GM12878 (cell line): ENCODE results near the gene STX8. TPM values are rescaled to one million over a fixed set of nuclear protein-coding genes. Genes with fewer than 3 reads are reported as not detected.

Experiments
- ATAC-seq: fragments of 200-7000 bp; cut with Tn5 transposase; 3 replicates; pipeline ENCODE4 v1.9.1; 2020; ENCODE audit warnings: mild to moderate bottlenecking, moderate library complexity
- BruUV-seq: library from RNA; stranded (reverse); fragments of 400-500 nt; replicated peaks from 2 replicates; lab custom pipeline; 2021; lab: Mats Ljungman, UMichigan
- CTCF ChIA-PET: fragments of 300-600 bp; sonication (Branson Sonifier 250); formaldehyde crosslinking; extraction: SDS; loops from one replicate; lab custom pipeline; 2021; ENCODE audit warnings: inconsistent platforms; lab: Yijun Ruan, JAX
- POLR2A ChIA-PET: fragments of 350-600 bp; formaldehyde crosslinking; extraction: SDS; loops from one replicate; lab custom pipeline; 2021; ENCODE audit warnings: inconsistent platforms; lab: Charles Lee
- RAD21 ChIA-PET: fragments of 300-600 bp; sonication (Branson Sonifier 250); formaldehyde crosslinking; loops from one replicate; lab custom pipeline; 2023; ENCODE audit warnings: antibody characterized with exemption; ENCODE audit not compliant: unreplicated experiment; lab: Charles Lee
- SMC1A ChIA-PET: fragments of 300-600 bp; sonication (Branson Sonifier 250); formaldehyde crosslinking; loops from one replicate; lab custom pipeline; 2023; ENCODE audit not compliant: unreplicated experiment, uncharacterized antibody; lab: Charles Lee
- DNase-seq: peaks from one replicate; pipeline ENCODE4 v3.0.0-alpha.2; 2011; ENCODE audit warnings: low read depth, low spot score
- FAIRE-seq: peaks from 3 replicates; lab custom pipeline; 2011; peaks lifted over from hg19 to GRCh38; lab: Jason Lieb, UNC
- H2AFZ ChIP-seq: 2 replicates; pipeline ENCODE4 v1.6.0; 2011; ENCODE audit warnings: low read depth, low read length, control low read depth; ENCODE audit not compliant: control insufficient read depth
- H3K27ac ChIP-seq: 2 replicates; pipeline ENCODE4 v1.5.1; 2011; ENCODE audit warnings: control low read depth; ENCODE audit not compliant: control insufficient read depth, insufficient read depth
- H3K27me3 ChIP-seq, 2 experiments: replicated peaks in 1 of 2; 2 replicates each; pipeline versions ENCODE4 v1.6.0 to v1.6.1; 2011; ENCODE audit warnings: low read length in 1 of 2; ENCODE audit not compliant: control insufficient read depth in 2 of 2, insufficient read depth in 2 of 2
- H3K36me3 ChIP-seq, 2 experiments: 2 replicates each; pipeline ENCODE4 v1.5.1; 2011; ENCODE audit warnings: low read length in 1 of 2; ENCODE audit not compliant: control insufficient read depth in 2 of 2, insufficient read depth in 2 of 2
- H3K4me1 ChIP-seq: 2 replicates; pipeline ENCODE4 v1.6.1; 2011; ENCODE audit warnings: mild to moderate bottlenecking, low read length, moderate library complexity, mixed read lengths; ENCODE audit not compliant: control insufficient read depth, insufficient read depth
- H3K4me2 ChIP-seq: 2 replicates; pipeline ENCODE4 v1.6.0; 2011; ENCODE audit warnings: control low read depth; ENCODE audit not compliant: control insufficient read depth, insufficient read depth
- H3K4me3 ChIP-seq: fragments of 200-600 bp; sonication (generic); 2 replicates; pipeline ENCODE4 v1.5.1; 2016
- H3K79me2 ChIP-seq: 2 replicates; pipeline ENCODE4 v1.6.0; 2011; ENCODE audit warnings: low read length; ENCODE audit not compliant: control insufficient read depth, insufficient read depth
- H3K9ac ChIP-seq: 2 replicates; pipeline ENCODE4 v1.8.0; 2011; ENCODE audit warnings: low read length, control low read depth, mixed read lengths; ENCODE audit not compliant: control insufficient read depth, insufficient read depth
- H3K9me3 ChIP-seq: replicated peaks from 3 replicates; pipeline ENCODE4 v1.5.1; 2011; ENCODE audit warnings: mild to moderate bottlenecking, low read length; ENCODE audit not compliant: control insufficient read depth, insufficient read depth
- H4K20me1 ChIP-seq: 2 replicates; pipeline ENCODE4 v1.6.0; 2011; ENCODE audit not compliant: control insufficient read depth, insufficient read depth
- BACH1 ChIP-seq: fragments of 450-650 bp; IDR thresholded peaks from 2 replicates; pipeline ENCODE4 v1.6.1; 2017; ENCODE audit warnings: mild to moderate bottlenecking, borderline replicate concordance
- BMI1 ChIP-seq: fragments of 450-650 bp; IDR thresholded peaks from 2 replicates; pipeline ENCODE4 v1.6.1; 2016; ENCODE audit warnings: mild to moderate bottlenecking, moderate library complexity, borderline replicate concordance
- CBX5 ChIP-seq: sonication (generic); IDR thresholded peaks from 2 replicates; pipeline ENCODE4 v1.6.1; 2016; ENCODE audit warnings: low read depth, moderate library complexity, mild to moderate bottlenecking, inconsistent platforms
- EGR1 ChIP-seq, 2 experiments: IDR thresholded peaks; 1 replicate in 1 of 2; 2 replicates in 1 of 2; pipeline ENCODE4 v1.6.1; 2011 to 2012; ENCODE audit warnings: low read depth in 2 of 2, low read length in 2 of 2, borderline replicate concordance in 1 of 2, mild to moderate bottlenecking in 1 of 2, moderate library complexity in 1 of 2
- FOXM1 ChIP-seq: IDR thresholded peaks from 2 replicates; pipeline ENCODE4 v1.6.1; 2012; ENCODE audit warnings: low read depth, mild to moderate bottlenecking, inconsistent platforms, low read length, moderate library complexity
- MEF2A ChIP-seq: IDR thresholded peaks from 2 replicates; pipeline ENCODE4 v1.6.1; 2011; ENCODE audit warnings: low read depth, mild to moderate bottlenecking, low read length, moderate library complexity; ENCODE audit not compliant: insufficient read depth
- NR2C2 ChIP-seq: IDR thresholded peaks from 2 replicates; pipeline ENCODE4 v1.6.1; 2011; ENCODE audit warnings: borderline replicate concordance, low read depth; ENCODE audit not compliant: control insufficient read depth, insufficient read length
- POU2F2 ChIP-seq: IDR thresholded peaks from 3 replicates; pipeline ENCODE4 v1.6.1; 2011; ENCODE audit warnings: low read depth, mild to moderate bottlenecking, low read length, borderline replicate concordance
- RBBP5 ChIP-seq: fragments of 200-600 bp; sonication (generic); conservative IDR thresholded peaks from 2 replicates; pipeline ENCODE4 v1.6.1; 2016
- RELA ChIP-seq: fragments of 450-650 bp; IDR thresholded peaks from 2 replicates; pipeline ENCODE4 v1.8.0; 2014; ENCODE audit warnings: borderline replicate concordance; ENCODE audit not compliant: partially characterized antibody
- SRF ChIP-seq, 2 experiments: IDR thresholded peaks; 2 replicates each; pipeline ENCODE4 v1.6.1; 2011; ENCODE audit warnings: low read depth in 2 of 2, low read length in 2 of 2, mild to moderate bottlenecking in 1 of 2, moderate library complexity in 1 of 2
- TAF1 ChIP-seq: IDR thresholded peaks from 2 replicates; pipeline ENCODE4 v1.6.1; 2011; ENCODE audit warnings: mild to moderate bottlenecking, low read depth, low read length, borderline replicate concordance
- TCF12 ChIP-seq: IDR thresholded peaks from 2 replicates; pipeline ENCODE4 v1.6.1; 2011; ENCODE audit warnings: low read depth, mild to moderate bottlenecking, low read length
- ZNF207 ChIP-seq: fragments of 450-650 bp; IDR thresholded peaks from 2 replicates; pipeline ENCODE4 v1.6.1; 2014; ENCODE audit warnings: antibody characterized with exemption, mild to moderate bottlenecking, borderline replicate concordance
- WGBS: methylation state at CpG from one replicate; pipeline ENCODE4 v1.1.6; 2016; ENCODE audit warnings: low lambda C conversion rate; ENCODE audit not compliant: insufficient replicate concordance, insufficient coverage; ENCODE audit errors: missing lambda C conversion rate; 5-methylcytosine and 5-hydroxymethylcytosine counted together
- in situ Hi-C: fragments of 300-500 bp; cut with MboI; formaldehyde crosslinking; loops from 9 replicates; pipeline ENCODE4 v1.14.3; 2018; ENCODE audit warnings: mixed read lengths
- intact Hi-C: fragments of 100-400 bp; cut with micrococcal nuclease; formaldehyde crosslinking; loops from one replicate; pipeline ENCODE4 v1.14.2; 2022; ENCODE audit not compliant: unreplicated experiment
- polyA plus RNA-seq, 11 experiments: library from polyadenylated mRNA; depleted of rRNA in 4 of 11; unstranded in 6 of 11; stranded (reverse) in 5 of 11; fragments of >200 nt; fragmentation: Nextera tagmentation in 4 of 11; fragmentation: Illumina TruSeq in 1 of 11; extraction: Ambion mirVana in 4 of 11; extraction: Trizol in 1 of 11; gene quantifications; 1 replicate in 1 of 11; 2 replicates in 10 of 11; pipeline versions ENCODE4 v1.2.1 to v1.2.3, GENCODE V29; 2011 to 2016; ENCODE audit warnings: inconsistent platforms in 2 of 11, missing spikeins in 2 of 11, low read depth in 1 of 11
- total RNA-seq, 4 experiments: library from RNA; depleted of rRNA in 3 of 4; stranded (reverse); fragments of >200 nt in 3 of 4; fragmentation: Illumina TruSeq in 1 of 4; extraction: Trizol in 1 of 4; gene quantifications; 2 replicates each; pipeline versions ENCODE4 v1.2.1 to v1.2.3, GENCODE V29; 2013 to 2021
- TF ChIP-seq, protein P1 (sequence below): fragments of 450-650 bp; IDR thresholded peaks from 2 replicates; pipeline ENCODE4 v1.6.1; 2017; ENCODE audit warnings: antibody characterized with exemption, mild to moderate bottlenecking, moderate library complexity

STX8 gene
- total and polyA plus RNA-seq, 10 of the 15 experiments (the other 5 are each of a cell fraction or from before 2014, with no cell fraction given) = 47.9 to 151 (median 72.9) TPM

DNA sequence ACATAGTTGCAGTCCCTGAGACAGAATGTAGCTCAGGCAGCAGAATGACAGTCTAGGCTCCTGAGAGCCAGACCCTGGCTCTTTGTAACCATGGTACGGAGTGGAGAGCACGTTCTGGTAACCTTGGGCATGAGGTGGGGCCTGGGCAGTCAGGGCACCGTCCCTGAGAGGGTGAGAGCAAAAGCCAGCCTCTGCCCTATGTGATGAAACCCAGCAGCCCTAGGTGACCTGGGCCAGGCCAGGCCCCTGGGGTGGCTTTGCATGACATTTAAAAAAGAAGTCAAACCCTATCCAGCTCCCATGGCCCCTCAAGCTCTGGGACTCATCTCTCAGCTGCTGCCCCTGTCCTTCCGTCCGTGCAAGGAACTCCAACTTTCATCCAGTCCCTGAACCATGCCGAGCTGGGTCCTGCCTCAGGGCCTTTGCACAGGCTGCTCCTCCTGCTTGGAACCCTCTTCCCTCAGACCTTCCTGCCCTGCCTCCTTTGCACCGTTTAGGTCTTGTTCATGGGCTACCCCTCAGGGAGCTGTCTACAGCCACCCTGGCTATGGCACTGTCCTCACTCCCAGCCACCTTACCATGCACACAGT, 365.7 kb downstream of the STX8 start (continued):
- no peak for TF ChIP-seq TCF12
- no peak for TF ChIP-seq MEF2A
- no peak for TF ChIP-seq RELA
- TF ChIP-seq POU2F2 = no peak
- TF ChIP-seq ZNF207 = no peak

DNA sequence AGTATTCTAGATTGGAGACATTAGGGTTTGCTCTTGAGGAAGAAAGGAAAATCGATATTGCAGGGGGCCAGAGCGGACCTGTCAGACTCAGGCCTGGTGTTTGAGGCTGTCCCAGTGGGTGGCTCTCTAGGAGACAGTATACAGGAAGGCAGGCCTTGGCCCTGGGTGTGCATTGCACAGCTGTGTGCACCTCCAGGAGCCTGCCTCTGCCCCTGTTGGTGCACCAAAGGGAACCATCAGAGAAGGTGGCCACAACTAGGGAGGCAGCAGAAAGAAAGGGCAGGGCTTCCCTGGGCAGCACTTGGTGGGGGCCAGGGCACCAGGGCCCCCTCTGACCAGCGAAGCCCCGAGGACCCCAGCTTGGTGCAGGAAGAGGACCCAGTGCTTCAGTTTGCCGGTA, 366.3 kb downstream of the STX8 start:
- TF ChIP-seq EGR1 (IDR thresholded peaks at IDR 0.05; ENCODE audit: borderline replicate concordance in 1 of 2, low read depth in 2 of 2, low read length in 2 of 2) (no peak), FOXM1 (no peak), BMI1 (no peak), SRF (IDR thresholded peaks at IDR 0.05; ENCODE audit: low read depth in 2 of 2, low read length in 2 of 2) (no peak), BACH1 (no peak), NR2C2 (no peak), POU2F2 (no peak), RBBP5 (no peak), CBX5 (no peak), TAF1 (no peak)
- TF ChIP-seq, protein P1, sequence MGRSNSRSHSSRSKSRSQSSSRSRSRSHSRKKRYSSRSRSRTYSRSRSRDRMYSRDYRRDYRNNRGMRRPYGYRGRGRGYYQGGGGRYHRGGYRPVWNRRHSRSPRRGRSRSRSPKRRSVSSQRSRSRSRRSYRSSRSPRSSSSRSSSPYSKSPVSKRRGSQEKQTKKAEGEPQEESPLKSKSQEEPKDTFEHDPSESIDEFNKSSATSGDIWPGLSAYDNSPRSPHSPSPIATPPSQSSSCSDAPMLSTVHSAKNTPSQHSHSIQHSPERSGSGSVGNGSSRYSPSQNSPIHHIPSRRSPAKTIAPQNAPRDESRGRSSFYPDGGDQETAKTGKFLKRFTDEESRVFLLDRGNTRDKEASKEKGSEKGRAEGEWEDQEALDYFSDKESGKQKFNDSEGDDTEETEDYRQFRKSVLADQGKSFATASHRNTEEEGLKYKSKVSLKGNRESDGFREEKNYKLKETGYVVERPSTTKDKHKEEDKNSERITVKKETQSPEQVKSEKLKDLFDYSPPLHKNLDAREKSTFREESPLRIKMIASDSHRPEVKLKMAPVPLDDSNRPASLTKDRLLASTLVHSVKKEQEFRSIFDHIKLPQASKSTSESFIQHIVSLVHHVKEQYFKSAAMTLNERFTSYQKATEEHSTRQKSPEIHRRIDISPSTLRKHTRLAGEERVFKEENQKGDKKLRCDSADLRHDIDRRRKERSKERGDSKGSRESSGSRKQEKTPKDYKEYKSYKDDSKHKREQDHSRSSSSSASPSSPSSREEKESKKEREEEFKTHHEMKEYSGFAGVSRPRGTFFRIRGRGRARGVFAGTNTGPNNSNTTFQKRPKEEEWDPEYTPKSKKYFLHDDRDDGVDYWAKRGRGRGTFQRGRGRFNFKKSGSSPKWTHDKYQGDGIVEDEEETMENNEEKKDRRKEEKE = no peak
- Histone ChIP-seq H3K4me1 (peaks cover 9% of the 10 kb centered on the region), H3K27ac (no peak overlapping the region), H3K9ac (no peak overlapping the region), H3K27me3 (no peaks in the 10 kb centered on the region; a peak in 1 of 4 replicates), H2AFZ (no peak overlapping the region), H3K4me3 (no peak overlapping the region), H3K36me3 (no peaks in the 10 kb centered on the region), H3K79me2 (no peaks in the 10 kb centered on the region), H3K9me3 (no peaks in the 10 kb centered on the region; the same call in 2 of the 3 replicates), H3K4me2 (no peak overlapping the region), H4K20me1 (no peaks in the 10 kb centered on the region)
- no peak for DNase-seq
- no TSS peak for BruUV-seq
- WGBS = 24% methylated on average over 5 of the region's 5 CpGs
- in situ Hi-C loops (no loop called here), intact Hi-C loops (no loop called here)
- ChIA-PET POLR2A (interaction anchor here (0.7 kb wide), 1 partner anchor 165 kb away, joined by 3 read pairs; no protein-coding TSS in a partner anchor), CTCF (interaction anchor here (0.6 kb wide), 1 partner anchor 11 kb away, joined by 3 read pairs; no protein-coding TSS in a partner anchor), SMC1A (interaction anchor here (0.9 kb wide), 1 partner anchor 8 kb away, joined by 3 read pairs; no protein-coding TSS in a partner anchor), RAD21 (no interaction called here)
- FAIRE-seq = no peak
- ATAC-seq = no peak
